ENCODE measurements around the gene COG3.

Gene COG3

DNA sequence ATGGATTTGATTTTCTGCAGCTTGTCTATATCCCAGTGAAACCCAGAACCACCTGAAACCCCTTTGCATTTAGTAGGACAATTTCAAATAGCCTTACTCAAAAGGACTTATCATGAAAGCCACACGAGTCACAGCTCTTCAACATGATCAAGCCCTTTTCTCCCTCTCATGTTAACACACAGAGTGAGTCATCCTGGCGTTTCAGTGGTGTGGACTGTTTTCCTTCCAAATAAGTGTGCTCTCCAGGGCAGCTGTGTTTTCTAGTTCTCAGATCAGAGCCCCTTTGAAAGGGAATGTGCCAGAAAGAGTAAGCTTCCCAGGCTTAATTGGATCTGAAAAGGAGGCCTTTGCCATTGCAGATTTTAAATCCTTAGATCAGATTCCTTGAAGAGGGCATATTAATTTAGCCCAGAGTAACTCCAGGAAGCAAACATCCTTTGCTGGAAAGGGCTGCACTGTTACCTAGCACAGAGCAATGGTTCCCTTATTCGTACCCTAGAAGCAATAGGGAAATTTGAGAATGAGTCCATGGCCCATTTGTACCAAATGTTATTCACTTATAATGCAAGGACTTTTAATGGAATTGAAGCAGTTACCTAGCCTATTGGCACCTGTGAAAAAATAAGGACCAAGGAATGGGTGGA lies 99.5 kb downstream of the COG3 start:
- DNase-seq = peak; percentile 33

DNA sequence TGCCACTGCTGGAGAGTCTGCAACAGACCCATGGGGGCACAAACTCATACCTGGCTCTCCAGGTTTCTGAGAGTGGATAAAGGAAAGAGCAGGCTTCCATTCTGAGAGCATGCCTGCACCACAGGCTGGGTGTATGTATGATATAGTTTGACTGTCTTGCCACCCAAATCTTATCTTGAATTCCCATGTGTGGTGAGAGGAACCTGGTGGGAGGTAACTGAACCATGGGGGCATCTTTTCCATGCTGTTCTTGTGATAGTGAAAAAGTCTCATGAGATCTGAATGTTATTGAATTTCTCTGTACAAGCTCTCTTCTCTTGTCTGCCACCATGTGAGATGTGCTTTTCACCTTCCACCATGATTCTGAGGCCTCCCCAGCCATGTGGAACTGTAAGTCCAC lies 100.6 kb downstream of the COG3 start:
- DNase-seq = no peak

- DNase-seq = no peak
These were observed 110.5 kb downstream of the COG3 start for GRCh38 chr13:45575146-45575829.

DNA sequence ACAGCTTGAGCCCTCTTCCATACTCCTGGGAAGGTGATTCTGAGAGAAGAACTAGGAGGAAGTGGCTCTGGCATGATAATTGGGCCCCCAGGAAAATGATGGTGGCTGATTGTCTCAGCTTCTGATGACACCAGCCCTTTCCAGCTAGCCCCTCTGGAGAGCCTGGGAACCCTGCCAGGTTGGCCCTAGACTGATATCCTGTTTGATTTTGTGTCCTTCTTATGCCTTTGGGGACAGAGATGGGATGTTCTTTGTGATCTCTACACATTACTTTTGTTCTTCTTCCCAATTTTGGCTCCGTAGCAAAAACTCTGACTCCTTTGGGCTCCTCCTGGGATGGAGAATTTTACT lies 111.1 kb downstream of the COG3 start:
- no peak for DNase-seq

GRCh38 chr13:45576466-45576865 lies 111.7 kb downstream of the COG3 start:
- no peak for DNase-seq

- no peak for DNase-seq
These were observed 117.8 kb downstream of the COG3 start for GRCh38 chr13:45582408-45583076.

- DNase-seq = no peak
These were observed 120.1 kb downstream of the COG3 start for GRCh38 chr13:45584816-45585215.

Measured in MV-4-11 (cell line).